H1 (cell line): ENCODE measurements around the gene DYNLT1. TPM values are rescaled to one million over a fixed set of nuclear protein-coding genes. Genes with fewer than 3 reads are reported as not detected.
"Not testable (repeated sequence)": the region's sequence is repeated elsewhere in the genome, so short reads cannot be mapped to it uniquely, and the experiment has no call there.

Source experiments
- CTCF ChIA-PET: fragments of 300-600 bp; sonication (Branson Sonifier 250); formaldehyde crosslinking; loops from one replicate; lab custom pipeline; 2021; ENCODE audit not compliant: partially characterized antibody; lab: Charles Lee
- POLR2A ChIA-PET: fragments of 300-600 bp; sonication (Branson Sonifier 250); formaldehyde crosslinking; loops from one replicate; lab custom pipeline; 2021; ENCODE audit warnings: inconsistent platforms; ENCODE audit not compliant: partially characterized antibody; lab: Charles Lee
- DNase-seq, 2 experiments: peaks; one replicate each; pipeline versions ENCODE4 v3.0.0 to v3.0.0-alpha.2; 2010 to 2022; ENCODE audit warnings: low spot score in 2 of 2, low read depth in 1 of 2, mixed read lengths in 1 of 2
- FAIRE-seq: peaks from 2 replicates; lab custom pipeline; 2011; peaks lifted over from hg19 to GRCh38; lab: Jason Lieb, UNC
- H2AFZ ChIP-seq: 2 replicates; pipeline ENCODE4 v1.8.1; 2012; ENCODE audit warnings: low read length, inconsistent platforms
- H2AK5ac ChIP-seq: 2 replicates; pipeline ENCODE4 v1.6.1; 2013; ENCODE audit warnings: low read depth, low read length
- H2BK120ac ChIP-seq: replicated peaks from 2 replicates; pipeline ENCODE3; 2013; ENCODE audit warnings: low read depth, low read length, inconsistent platforms
- H2BK12ac ChIP-seq: 2 replicates; pipeline ENCODE4 v1.6.1; 2013; ENCODE audit warnings: low read depth, low read length
- H2BK15ac ChIP-seq: 2 replicates; pipeline ENCODE4 v1.6.1; 2013; ENCODE audit warnings: low read length
- H2BK20ac ChIP-seq: 2 replicates; pipeline ENCODE4 v1.6.1; 2013; ENCODE audit warnings: low read length
- H2BK5ac ChIP-seq: 2 replicates; pipeline ENCODE4 v1.6.1; 2013; ENCODE audit warnings: low read depth, low read length
- H3K14ac ChIP-seq: 2 replicates; pipeline ENCODE4 v1.6.1; 2013; ENCODE audit warnings: inconsistent platforms; ENCODE audit not compliant: insufficient read length
- H3K18ac ChIP-seq: 2 replicates; pipeline ENCODE4 v1.6.1; 2013; ENCODE audit warnings: low read length; ENCODE audit errors: extremely low read depth
- H3K23ac ChIP-seq: 2 replicates; pipeline ENCODE4 v1.6.1; 2013; ENCODE audit warnings: inconsistent platforms; ENCODE audit not compliant: insufficient read length
- H3K23me2 ChIP-seq: 2 replicates; pipeline ENCODE4 v1.6.1; 2013; ENCODE audit warnings: low read depth, low read length
- H3K27ac ChIP-seq: 2 replicates; pipeline ENCODE4 v1.6.1; 2011; ENCODE audit warnings: low read depth, low read length, inconsistent platforms
- H3K27me3 ChIP-seq, 4 experiments: replicated peaks in 1 of 4; 1 replicate in 1 of 4; 2 replicates in 3 of 4; pipeline versions ENCODE4 v1.6.1 to v1.8.1; 2011 to 2013; ENCODE audit warnings: low read length in 3 of 4, mild to moderate bottlenecking in 3 of 4, inconsistent platforms in 2 of 4, mixed read lengths in 2 of 4, moderate library complexity in 1 of 4; ENCODE audit not compliant: control insufficient read depth in 3 of 4, insufficient read depth in 3 of 4; ENCODE audit errors: extremely low read depth in 1 of 4
- H3K36me3 ChIP-seq, 4 experiments: 2 replicates each; pipeline versions ENCODE4 v1.6.1 to v1.8.1; 2011 to 2013; ENCODE audit warnings: mild to moderate bottlenecking in 4 of 4, low read length in 3 of 4, moderate library complexity in 2 of 4, control low read depth in 1 of 4, inconsistent platforms in 1 of 4; ENCODE audit not compliant: insufficient read depth in 4 of 4, control insufficient read depth in 2 of 4
- H3K4ac ChIP-seq: replicated peaks from 2 replicates; pipeline ENCODE3; 2013; ENCODE audit warnings: low read length, low read depth, mixed read lengths, inconsistent platforms; ENCODE audit not compliant: insufficient read length
- H3K4me1 ChIP-seq, 4 experiments: replicated peaks in 1 of 4; 1 replicate in 1 of 4; 2 replicates in 3 of 4; pipeline versions ENCODE4 v1.6.1 to v1.8.1; 2011 to 2013; ENCODE audit warnings: low read length in 3 of 4, inconsistent platforms in 2 of 4, mixed read lengths in 1 of 4; ENCODE audit not compliant: insufficient read depth in 4 of 4, control insufficient read depth in 3 of 4
- H3K4me2 ChIP-seq, 2 experiments: 2 replicates each; pipeline versions ENCODE4 v1.6.1 to v1.8.1; 2011 to 2013; ENCODE audit warnings: low read depth in 2 of 2, low read length in 2 of 2, control low read depth in 1 of 2, inconsistent platforms in 1 of 2, mild to moderate bottlenecking in 1 of 2; ENCODE audit not compliant: insufficient read depth in 1 of 2
- H3K4me3 ChIP-seq, 4 experiments: fragments of 200-600, 300-600 bp in 1 of 4; sonication (generic), shearing (Covaris generic), sonication (Bioruptor Twin) in 1 of 4; 2 replicates each; pipeline versions ENCODE4 v1.5.1 to v1.8.1; 2011 to 2016; ENCODE audit warnings: low read length in 4 of 4, low read depth in 3 of 4, control low read depth in 2 of 4, inconsistent platforms in 2 of 4, mild to moderate bottlenecking in 2 of 4, mixed read lengths in 1 of 4, moderate library complexity in 1 of 4; ENCODE audit not compliant: insufficient read depth in 2 of 4; ENCODE audit errors: extremely low read depth in 1 of 4
- H3K56ac ChIP-seq: replicated peaks from 2 replicates; pipeline ENCODE3; 2013; ENCODE audit warnings: low read depth, mild to moderate bottlenecking, mixed read lengths, low read length, inconsistent platforms; ENCODE audit not compliant: insufficient read length
- H3K79me1 ChIP-seq: 2 replicates; pipeline ENCODE4 v1.6.1; 2013; ENCODE audit warnings: low read depth, low read length, control low read depth
- H3K79me2 ChIP-seq, 2 experiments: 2 replicates each; pipeline versions ENCODE4 v1.6.1 to v1.8.1; 2012 to 2013; ENCODE audit warnings: low read length in 2 of 2, mild to moderate bottlenecking in 2 of 2, inconsistent platforms in 1 of 2; ENCODE audit not compliant: insufficient read depth in 2 of 2, control insufficient read depth in 1 of 2
- H3K9ac ChIP-seq, 4 experiments: replicated peaks in 1 of 4; 1 replicate in 1 of 4; 2 replicates in 3 of 4; pipeline versions ENCODE4 v1.6.1 to v1.8.1; 2011 to 2013; ENCODE audit warnings: low read depth in 3 of 4, low read length in 3 of 4, control low read depth in 2 of 4, mild to moderate bottlenecking in 2 of 4, moderate library complexity in 2 of 4, inconsistent platforms in 1 of 4; ENCODE audit errors: extremely low read depth in 1 of 4
- H3K9me3 ChIP-seq, 2 experiments: 2 replicates each; pipeline versions ENCODE4 v1.6.1 to v1.8.1; 2012 to 2013; ENCODE audit warnings: mild to moderate bottlenecking in 2 of 2, moderate library complexity in 2 of 2, control low read depth in 1 of 2, inconsistent platforms in 1 of 2, low read depth in 1 of 2, low read length in 1 of 2, mixed read lengths in 1 of 2; ENCODE audit not compliant: insufficient read depth in 2 of 2
- H4K20me1 ChIP-seq, 2 experiments: replicated peaks in 1 of 2; 2 replicates each; pipeline versions ENCODE3 to v1.8.1; 2011 to 2013; ENCODE audit warnings: inconsistent platforms in 2 of 2, low read length in 2 of 2, mild to moderate bottlenecking in 1 of 2; ENCODE audit not compliant: insufficient read depth in 2 of 2, control insufficient read depth in 1 of 2
- H4K5ac ChIP-seq: 2 replicates; pipeline ENCODE4 v1.6.1; 2013; ENCODE audit warnings: low read length, low read depth, mixed read lengths, inconsistent platforms; ENCODE audit not compliant: insufficient read length
- H4K8ac ChIP-seq: 2 replicates; pipeline ENCODE4 v1.8.0; 2013; ENCODE audit warnings: mild to moderate bottlenecking, moderate library complexity, low read length, inconsistent platforms; ENCODE audit not compliant: insufficient read depth; ENCODE audit errors: extremely low read depth
- H4K91ac ChIP-seq: replicated peaks from 2 replicates; pipeline ENCODE3; 2013; ENCODE audit warnings: low read length, mixed read lengths, inconsistent platforms; ENCODE audit not compliant: insufficient read length
- WGBS, 2 experiments: shearing (Covaris generic) in 1 of 2; methylation state at CpG; one replicate each; pipeline versions ENCODE4 v1.1.6 to v1.1.7; 2013 to 2015; ENCODE audit warnings: low lambda C conversion rate in 2 of 2, mixed read lengths in 2 of 2, inconsistent platforms in 1 of 2, low coverage in 1 of 2, missing lambda C conversion rate in 1 of 2; ENCODE audit not compliant: insufficient replicate concordance in 2 of 2, insufficient coverage in 1 of 2, insufficient read length in 1 of 2; ENCODE audit errors: extremely low coverage in 1 of 2, missing lambda C conversion rate in 1 of 2; 5-methylcytosine and 5-hydroxymethylcytosine counted together
- polyA plus RNA-seq, 7 experiments: library from polyadenylated mRNA; depleted of rRNA in 3 of 7; stranded (reverse) in 5 of 7; unstranded in 2 of 7; fragments of >200 nt in 5 of 7; fragments of 200-250 nt in 2 of 7; gene quantifications; 1 replicate in 5 of 7; 2 replicates in 1 of 7; 4 replicates in 1 of 7; pipeline versions ENCODE4 v1.2.1 to v1.2.3, GENCODE V29; 2011 to 2013; ENCODE audit warnings: missing spikeins in 2 of 7, mixed read lengths in 2 of 7
- total RNA-seq: library from RNA; stranded (reverse); fragmentation: NEBNext Ultra II Directional; extraction: Animal tissue kit (Norgen Biotek cat#: 25700); gene quantifications from 2 replicates; pipeline ENCODE4 v1.2.1, GENCODE V29; 2021

The DYNLT1 gene
- total and polyA plus RNA-seq, 2 of the 8 experiments (the other 6 are each of a cell fraction or from before 2014, with no cell fraction given): 119 to 245 TPM

DNA sequence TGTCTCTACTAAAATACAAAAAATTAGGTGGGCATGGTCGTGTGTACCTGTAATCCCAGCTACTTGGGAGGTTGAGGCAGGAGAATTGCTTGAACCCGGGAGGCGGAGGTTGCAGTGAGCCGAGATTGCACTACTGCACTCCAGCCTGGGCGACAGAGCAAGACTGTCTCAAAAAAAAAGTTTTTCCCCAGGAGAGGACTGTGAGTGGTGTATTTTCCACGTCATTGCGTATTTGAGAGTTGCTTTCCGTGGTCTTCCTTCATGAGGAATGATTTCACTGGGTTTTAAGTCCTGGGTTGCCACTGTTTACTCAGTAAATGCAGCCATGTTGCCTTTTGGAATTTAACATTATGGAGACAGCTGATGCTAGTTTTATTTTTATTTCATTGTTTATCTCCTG, 27.6 kb upstream of the DYNLT1 start:
- H3K56ac ChIP-seq, H3K36me3 ChIP-seq, H4K5ac ChIP-seq, H3K23me2 ChIP-seq, H3K4me3 ChIP-seq, H4K91ac ChIP-seq, H2AFZ ChIP-seq, FAIRE-seq, H3K18ac ChIP-seq, H3K9me3 ChIP-seq, H4K8ac ChIP-seq, H3K79me1 ChIP-seq, H2AK5ac ChIP-seq, H3K27ac ChIP-seq, H3K4me2 ChIP-seq, H3K4ac ChIP-seq, H2BK5ac ChIP-seq, H2BK15ac ChIP-seq, H2BK120ac ChIP-seq, DNase-seq, H3K4me1 ChIP-seq, H3K23ac ChIP-seq, H3K79me2 ChIP-seq, H3K14ac ChIP-seq, H4K20me1 ChIP-seq, POLR2A ChIA-PET, H3K9ac ChIP-seq, H2BK12ac ChIP-seq, H2BK20ac ChIP-seq, H3K27me3 ChIP-seq: not testable (repeated sequence)
- 86% methylated on average over 8 of the region's 8 CpGs; no CpG with 5 or more reads in 1 of the 2 experiments for WGBS, 2 experiments
- CTCF ChIA-PET: interaction anchor here (0.9 to 6.4 kb wide), 3 partner anchors 11 to 22 kb away, joined by 3 to 39 read pairs (median 21); no protein-coding TSS in a partner anchor
